HepG2 (cell line): ENCODE data around the gene DUSP21. TPM values are rescaled to one million over a fixed set of nuclear protein-coding genes. Genes with fewer than 3 reads are reported as not detected.

Source experiments
- ATAC-seq: fragments of 200-7000 bp; cut with Tn5 transposase; 3 replicates; pipeline ENCODE4 v1.9.1; 2020; ENCODE audit warnings: mild to moderate bottlenecking, moderate library complexity
- BruUV-seq: library from RNA; stranded (reverse); fragments of 400-500 nt; replicated peaks from 2 replicates; lab custom pipeline; 2021; lab: Mats Ljungman, UMichigan
- CTCF ChIA-PET: fragments of 300-600 bp; formaldehyde crosslinking; extraction: SDS; loops from one replicate; lab custom pipeline; 2021; ENCODE audit warnings: low total read pairs, inconsistent platforms, low intra/inter-chr PET ratio; lab: Yijun Ruan, JAX
- POLR2A ChIA-PET: fragments of 350-600 bp; sonication (Branson Sonifier 250); formaldehyde crosslinking; loops from one replicate; lab custom pipeline; 2020; ENCODE audit warnings: antibody characterized with exemption, inconsistent platforms; lab: Yijun Ruan, JAX
- DNase-seq: peaks from one replicate; pipeline ENCODE4 v3.0.0-alpha.2; 2015; ENCODE audit warnings: low spot score
- FAIRE-seq: peaks from 3 replicates; lab custom pipeline; 2011; peaks lifted over from hg19 to GRCh38; lab: Jason Lieb, UNC
- H2AFZ ChIP-seq: one replicate; pipeline ENCODE4 v1.6.1; 2011; ENCODE audit warnings: low read length, inconsistent platforms
- H3K27ac ChIP-seq: fragments of 300-600 bp; 3 replicates; pipeline ENCODE4 v1.8.0; 2011; ENCODE audit warnings: mixed run types, mild to moderate bottlenecking, mixed read lengths, low read length, inconsistent platforms; ENCODE audit not compliant: insufficient read depth; ENCODE audit errors: extremely low read length
- H3K27me3 ChIP-seq, 2 experiments: fragments of 200-600 bp in 1 of 2; 2 replicates in 1 of 2; 3 replicates in 1 of 2; pipeline versions ENCODE4 v1.6.0 to v1.8.0; 2011; ENCODE audit warnings: low read length in 2 of 2, mild to moderate bottlenecking in 2 of 2, moderate library complexity in 2 of 2, inconsistent platforms in 1 of 2; ENCODE audit not compliant: insufficient read depth in 2 of 2, control insufficient read depth in 1 of 2
- H3K36me3 ChIP-seq, 2 experiments: fragments of 200-600 bp in 1 of 2; replicated peaks in 1 of 2; 2 replicates in 1 of 2; 3 replicates in 1 of 2; pipeline versions ENCODE4 v1.5.1 to v1.8.0; 2011; ENCODE audit warnings: low read length in 2 of 2, inconsistent platforms in 1 of 2; ENCODE audit not compliant: insufficient read depth in 2 of 2, control insufficient read depth in 1 of 2
- H3K4me1 ChIP-seq: 2 replicates; pipeline ENCODE4 v1.5.1; 2012; ENCODE audit warnings: low read length, inconsistent platforms; ENCODE audit not compliant: insufficient read depth
- H3K4me2 ChIP-seq: 2 replicates; pipeline ENCODE4 v1.6.0; 2011; ENCODE audit warnings: low read depth, low read length, inconsistent platforms
- H3K4me3 ChIP-seq, 3 experiments: fragments of 200-600 bp in 1 of 3; sonication (generic), shearing (Covaris generic) in 1 of 3; replicated peaks in 1 of 3; 2 replicates each; pipeline ENCODE4 v1.5.1; 2011 to 2016; ENCODE audit warnings: low read length in 3 of 3, inconsistent platforms in 2 of 3, low read depth in 2 of 3, mild to moderate bottlenecking in 2 of 3, control low read depth in 1 of 3, mixed read lengths in 1 of 3; ENCODE audit not compliant: insufficient read depth in 1 of 3
- H3K79me2 ChIP-seq: one replicate; pipeline ENCODE4 v1.6.1; 2011; ENCODE audit warnings: low read length, inconsistent platforms; ENCODE audit not compliant: insufficient read depth
- H3K9ac ChIP-seq: 2 replicates; pipeline ENCODE4 v1.6.0; 2011; ENCODE audit warnings: mild to moderate bottlenecking, low read depth, low read length, inconsistent platforms; ENCODE audit not compliant: insufficient read depth
- H3K9me3 ChIP-seq: 2 replicates; pipeline ENCODE4 v1.5.1; 2012; ENCODE audit warnings: mild to moderate bottlenecking, low read length
- H4K20me1 ChIP-seq: 2 replicates; pipeline ENCODE4 v1.6.0; 2011; ENCODE audit warnings: inconsistent platforms, mild to moderate bottlenecking, low read length, moderate library complexity; ENCODE audit not compliant: insufficient read depth
- FOSL2 ChIP-seq: sonication (generic); formaldehyde crosslinking; IDR thresholded peaks from 2 replicates; pipeline ENCODE4 v1.4.0; 2020; ENCODE audit warnings: missing genetic modification reagents
- NR2F6 ChIP-seq, 2 experiments: IDR thresholded peaks; 2 replicates each; pipeline ENCODE4 v1.6.1; 2016; ENCODE audit warnings: antibody characterized with exemption in 1 of 2, mild to moderate bottlenecking in 1 of 2
- RXRB ChIP-seq: IDR thresholded peaks from 2 replicates; pipeline ENCODE4 v1.6.1; 2016; ENCODE audit warnings: borderline replicate concordance, missing genetic modification reagents, missing compliant biosample characterization
- SOX6 ChIP-seq, 2 experiments: fragments of 450-650 bp in 1 of 2; sonication (generic) in 1 of 2; formaldehyde crosslinking in 1 of 2; IDR thresholded peaks; 2 replicates each; pipeline versions ENCODE4 v1.4.0 to v1.6.1; 2017 to 2020; ENCODE audit warnings: antibody characterized with exemption in 1 of 2, mild to moderate bottlenecking in 1 of 2, missing genetic modification reagents in 1 of 2
- WGBS: methylation state at CpG from one replicate; pipeline ENCODE4 v1.1.6; 2017; ENCODE audit warnings: low lambda C conversion rate; 5-methylcytosine and 5-hydroxymethylcytosine counted together
- in situ Hi-C: cut with HindIII; loops from 2 replicates; pipeline ENCODE4 v1.10.0; 2017; ENCODE audit warnings: low pct_unique_long_range_greater_than_20kb; ENCODE audit not compliant: extremely low pct_ligation_motif_present
- intact Hi-C: fragments of 100-400 bp; cut with micrococcal nuclease; formaldehyde crosslinking; loops from one replicate; pipeline ENCODE4 v1.10.0; 2022; ENCODE audit not compliant: unreplicated experiment
- polyA plus RNA-seq, 8 experiments: library from polyadenylated mRNA; depleted of rRNA in 3 of 8; stranded (reverse) in 7 of 8; unstranded in 1 of 8; fragments of >200 nt; fragmentation: Illumina TruSeq in 4 of 8; extraction: Trizol in 4 of 8; gene quantifications; 2 replicates each; pipeline versions ENCODE4 v1.2.1 to v1.2.3, GENCODE V29; 2011 to 2016; ENCODE audit warnings: low read depth in 4 of 8, missing spikeins in 1 of 8, mixed read lengths in 1 of 8; ENCODE audit not compliant: insufficient read depth in 1 of 8
- total RNA-seq, 5 experiments: library from RNA; depleted of rRNA; stranded (reverse); fragments of >200 nt; fragmentation: Illumina TruSeq; extraction: Trizol; gene quantifications; 2 replicates each; pipeline ENCODE4 v1.2.3, GENCODE V29; 2016; ENCODE audit warnings: low read depth in 1 of 5
- TF ChIP-seq, protein P1 (sequence below): sonication (generic); formaldehyde crosslinking; IDR thresholded peaks from 2 replicates; pipeline ENCODE4 v1.5.0; 2020; ENCODE audit warnings: missing genetic modification reagents
- TF ChIP-seq, protein P2 (sequence below), 2 experiments: sonication (generic) in 1 of 2; formaldehyde crosslinking in 1 of 2; IDR thresholded peaks; 2 replicates each; pipeline versions ENCODE4 v1.4.0 to v1.6.1; 2016 to 2020; ENCODE audit warnings: borderline replicate concordance in 1 of 2, low read depth in 1 of 2, mild to moderate bottlenecking in 1 of 2, missing genetic modification reagents in 1 of 2
- TF ChIP-seq, protein P3 (sequence below): sonication (generic); formaldehyde crosslinking; IDR thresholded peaks from 2 replicates; pipeline ENCODE4 v1.4.0; 2020; ENCODE audit warnings: missing genetic modification reagents, borderline replicate concordance

DUSP21 gene
- total and polyA plus RNA-seq, 2 of the 13 experiments (the other 11 are each of a cell fraction or from before 2014, with no cell fraction given): not detected

DNA sequence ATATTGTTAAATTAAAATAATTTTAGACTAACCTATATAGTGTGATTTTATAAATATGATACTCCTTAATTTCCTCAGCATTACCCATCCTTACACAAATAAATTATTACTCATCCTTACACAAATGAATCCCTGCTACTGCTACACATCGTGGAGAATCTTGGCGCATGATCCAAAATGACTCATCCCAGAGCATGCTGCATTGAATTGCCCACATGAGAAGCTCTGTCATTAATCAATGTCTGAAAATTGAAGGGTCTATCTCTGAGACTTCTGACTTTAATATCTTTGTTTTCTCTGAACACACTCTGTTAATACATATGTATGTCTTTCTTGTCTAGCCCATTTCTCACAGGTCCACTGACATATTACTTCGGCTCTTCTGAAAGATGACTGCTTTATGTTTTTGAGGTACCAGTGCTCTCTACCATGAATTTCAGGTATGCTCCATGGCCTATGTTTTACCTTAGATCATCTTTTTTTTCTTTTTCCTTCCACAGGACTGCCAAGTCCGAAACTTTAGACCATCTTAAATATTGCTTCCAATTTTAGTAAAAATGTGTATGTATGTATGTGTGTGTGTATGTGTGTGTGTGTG lies 15.7 kb upstream of the DUSP21 start:
- ATAC-seq (no peak), FAIRE-seq (no peak), DNase-seq (no peak)
- 46% methylated on average over 4 of the region's 4 CpGs for WGBS
- TF ChIP-seq FOSL2: 0 out of 2 replicates have a peak, but pooled peaks have one; percentile 13
- TF ChIP-seq NR2F6 (IDR thresholded peaks at IDR 0.05): no peak
- TF ChIP-seq NR2F6 (CRISPR knock-in tag; IDR thresholded peaks at IDR 0.05): no peak
- Histone ChIP-seq H3K4me3 (no peak overlapping the region), H2AFZ (no peak overlapping the region), H4K20me1 (no peaks in the 10 kb centered on the region), H3K9me3 (no peaks in the 10 kb centered on the region), H3K27ac (no peak overlapping the region), H3K27me3 (no peaks in the 10 kb centered on the region), H3K79me2 (no peaks in the 10 kb centered on the region), H3K4me2 (no peak overlapping the region), H3K36me3 (no peaks in the 10 kb centered on the region), H3K4me1 (peaks cover 18% of the 10 kb centered on the region), H3K9ac (no peak overlapping the region)
- in situ Hi-C loops (no loop called here), intact Hi-C loops (no loop called here)
- ChIA-PET POLR2A (no interaction called here), CTCF (no interaction called here)
- no TSS peak for BruUV-seq

DNA sequence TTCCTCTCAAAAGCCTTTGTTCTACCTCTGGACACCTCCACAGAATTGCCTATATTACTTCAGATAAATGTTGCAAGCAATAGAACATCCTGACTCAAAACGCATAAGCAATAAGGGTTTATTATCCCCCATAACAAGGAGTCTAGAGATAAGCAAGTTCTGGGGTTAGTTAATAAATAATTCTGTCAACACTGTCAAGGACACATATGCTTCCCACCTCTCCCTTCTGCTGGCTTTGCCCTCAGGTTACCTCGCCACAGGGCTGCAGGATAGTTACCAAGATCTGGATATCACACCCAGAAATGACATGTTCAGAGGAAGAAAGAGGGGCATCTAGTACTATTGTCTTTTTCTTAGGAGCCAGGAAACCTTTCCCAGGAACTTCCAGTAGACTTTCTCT lies 14.0 kb upstream of the DUSP21 start:
- no TSS peak for BruUV-seq
- intact Hi-C loops (no loop called here), in situ Hi-C loops (no loop called here)
- Histone ChIP-seq H3K27ac (no peak overlapping the region), H2AFZ (no peak overlapping the region), H4K20me1 (no peaks in the 10 kb centered on the region), H3K4me2 (peak overlapping the region; percentile 42), H3K79me2 (no peaks in the 10 kb centered on the region), H3K9ac (no peak overlapping the region), H3K4me1 (peaks cover 11% of the 10 kb centered on the region), H3K4me3 (no peak overlapping the region), H3K27me3 (no peaks in the 10 kb centered on the region), H3K9me3 (no peaks in the 10 kb centered on the region), H3K36me3 (no peaks in the 10 kb centered on the region)
- WGBS: 11% methylated on average over 1 of the region's 2 CpGs
- peak; percentile 20 for DNase-seq
- ChIA-PET POLR2A (no interaction called here), CTCF (no interaction called here)
- ATAC-seq: peak; percentile 82
- peak; percentile 48 for FAIRE-seq
- TF ChIP-seq, protein P1, sequence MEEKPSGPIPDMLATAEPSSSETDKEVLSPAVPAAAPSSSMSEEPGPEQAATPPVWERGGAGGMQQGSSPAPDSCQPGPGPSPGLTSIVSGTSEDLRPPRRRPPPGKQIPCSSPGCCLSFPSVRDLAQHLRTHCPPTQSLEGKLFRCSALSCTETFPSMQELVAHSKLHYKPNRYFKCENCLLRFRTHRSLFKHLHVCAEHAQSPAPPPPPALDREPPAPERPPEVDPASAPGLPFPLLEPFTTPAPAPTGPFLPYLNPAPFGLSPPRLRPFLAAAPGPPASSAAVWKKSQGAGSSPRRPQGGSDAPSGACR (CRISPR knock-in tag): no peak
- TF ChIP-seq, protein P2, sequence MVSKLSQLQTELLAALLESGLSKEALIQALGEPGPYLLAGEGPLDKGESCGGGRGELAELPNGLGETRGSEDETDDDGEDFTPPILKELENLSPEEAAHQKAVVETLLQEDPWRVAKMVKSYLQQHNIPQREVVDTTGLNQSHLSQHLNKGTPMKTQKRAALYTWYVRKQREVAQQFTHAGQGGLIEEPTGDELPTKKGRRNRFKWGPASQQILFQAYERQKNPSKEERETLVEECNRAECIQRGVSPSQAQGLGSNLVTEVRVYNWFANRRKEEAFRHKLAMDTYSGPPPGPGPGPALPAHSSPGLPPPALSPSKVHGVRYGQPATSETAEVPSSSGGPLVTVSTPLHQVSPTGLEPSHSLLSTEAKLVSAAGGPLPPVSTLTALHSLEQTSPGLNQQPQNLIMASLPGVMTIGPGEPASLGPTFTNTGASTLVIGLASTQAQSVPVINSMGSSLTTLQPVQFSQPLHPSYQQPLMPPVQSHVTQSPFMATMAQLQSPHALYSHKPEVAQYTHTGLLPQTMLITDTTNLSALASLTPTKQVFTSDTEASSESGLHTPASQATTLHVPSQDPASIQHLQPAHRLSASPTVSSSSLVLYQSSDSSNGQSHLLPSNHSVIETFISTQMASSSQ (IDR thresholded peaks at IDR 0.05; ENCODE audit: low read depth): 0 out of 2 replicates have a peak, but pooled peaks have one; percentile 44
- TF ChIP-seq, protein P2 (CRISPR knock-in tag; IDR thresholded peaks at IDR 0.05; ENCODE audit: borderline replicate concordance): peak; percentile 33; the same call in 1 of the 2 replicates
- TF ChIP-seq, protein P3, sequence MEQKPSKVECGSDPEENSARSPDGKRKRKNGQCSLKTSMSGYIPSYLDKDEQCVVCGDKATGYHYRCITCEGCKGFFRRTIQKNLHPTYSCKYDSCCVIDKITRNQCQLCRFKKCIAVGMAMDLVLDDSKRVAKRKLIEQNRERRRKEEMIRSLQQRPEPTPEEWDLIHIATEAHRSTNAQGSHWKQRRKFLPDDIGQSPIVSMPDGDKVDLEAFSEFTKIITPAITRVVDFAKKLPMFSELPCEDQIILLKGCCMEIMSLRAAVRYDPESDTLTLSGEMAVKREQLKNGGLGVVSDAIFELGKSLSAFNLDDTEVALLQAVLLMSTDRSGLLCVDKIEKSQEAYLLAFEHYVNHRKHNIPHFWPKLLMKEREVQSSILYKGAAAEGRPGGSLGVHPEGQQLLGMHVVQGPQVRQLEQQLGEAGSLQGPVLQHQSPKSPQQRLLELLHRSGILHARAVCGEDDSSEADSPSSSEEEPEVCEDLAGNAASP: peak; percentile 82; the same call in 1 of the 2 replicates
- TF ChIP-seq RXRB (CRISPR knock-in tag) (peak; percentile 75), SOX6 (IDR thresholded peaks at IDR 0.05) (no peak), SOX6 (CRISPR knock-in tag; IDR thresholded peaks at IDR 0.05) (0 out of 2 replicates have a peak, but pooled peaks have one; percentile 17)
